GM20431 (cell line): ENCODE data around the gene PFDN6.
"Not testable (repeated sequence)": the region's sequence is repeated elsewhere in the genome, so short reads cannot be mapped to it uniquely, and the experiment has no call there.

ENCODE experiments used
- in situ Hi-C: fragments of 300-500 bp; cut with MseI, MboI; formaldehyde crosslinking; loops from one replicate; pipeline ENCODE4 v1.15.0; 2020; ENCODE audit warnings: low sequenced_read_pairs; ENCODE audit not compliant: unreplicated experiment

PFDN6 gene

GRCh38 chr6:33273129-33273923 is 16.1 kb upstream of the PFDN6 start:
- in situ Hi-C loops = no loop called here

- in situ Hi-C loops = no loop called here
Measured at GRCh38 chr6:33273924-33274902, 15.2 kb upstream of the PFDN6 start.

- in situ Hi-C loops = not testable (repeated sequence)
Measured at GRCh38 chr6:33275795-33276580, 13.4 kb upstream of the PFDN6 start.

- in situ Hi-C loops = no loop called here
Measured at GRCh38 chr6:33276581-33276863, 12.9 kb upstream of the PFDN6 start.

- in situ Hi-C loops = no loop called here
Measured at GRCh38 chr6:33276864-33277662, 12.3 kb upstream of the PFDN6 start, which contains the start of gene B3GALT4. Gene B3GALT4 (plus strand): TSS chr6:33277123. CDS start chr6:33277420, 297 bp downstream.

GRCh38 chr6:33277663-33278391 is 11.6 kb upstream of the PFDN6 start:
- in situ Hi-C loops = no loop called here

GRCh38 chr6:33278392-33278741 is 11.0 kb upstream of the PFDN6 start:
- in situ Hi-C loops = no loop called here

- in situ Hi-C loops = no loop called here
Measured at GRCh38 chr6:33278810-33279209, 10.6 kb upstream of the PFDN6 start.

GRCh38 chr6:33279257-33279695 is 10.1 kb upstream of the PFDN6 start:
- in situ Hi-C loops = no loop called here

GRCh38 chr6:33279971-33280511 is 9.4 kb upstream of the PFDN6 start:
- in situ Hi-C loops = no loop called here

- in situ Hi-C loops = no loop called here
Measured at GRCh38 chr6:33280539-33280938, 8.9 kb upstream of the PFDN6 start.

GRCh38 chr6:33285214-33285613 is 4.2 kb upstream of the PFDN6 start:
- in situ Hi-C loops = not testable (repeated sequence)

GRCh38 chr6:33286946-33287914 is 2.2 kb upstream of the PFDN6 start:
- in situ Hi-C loops = no loop called here

GRCh38 chr6:33288141-33288920 is 1.1 kb upstream of the PFDN6 start:
- in situ Hi-C loops = no loop called here

GRCh38 chr6:33289784-33290315 is 449 bp downstream of the PFDN6 start:
- in situ Hi-C loops = no loop called here

- in situ Hi-C loops = no loop called here
Measured at GRCh38 chr6:33290459-33290858, 1.1 kb downstream of the PFDN6 start.
